CD8-positive, alpha-beta memory T cell (primary cell): ENCODE measurements around the gene ZBTB16. TPM values are rescaled to one million over a fixed set of nuclear protein-coding genes. Genes with fewer than 3 reads are reported as not detected.

ENCODE experiments used
- CTCF ChIA-PET: fragments of 350-600 bp; sonication (Branson Sonifier 250); formaldehyde crosslinking; loops from one replicate; lab custom pipeline; 2021; ENCODE audit warnings: antibody characterized with exemption; lab: Charles Lee
- POLR2A ChIA-PET: fragments of 350-600 bp; sonication (Branson Sonifier 250); formaldehyde crosslinking; loops from one replicate; lab custom pipeline; 2021; ENCODE audit warnings: antibody characterized with exemption; lab: Charles Lee
- DNase-seq, 5 donors: peaks; one replicate each; pipeline versions ENCODE4 v3.0.0 to v3.0.0-alpha.2; 2020 to 2022; ENCODE audit warnings: mixed read lengths in 1 of 5
- H3K27ac ChIP-seq: one replicate; pipeline ENCODE4 v1.7.0; 2013; ENCODE audit warnings: low read depth, mild to moderate bottlenecking, low read length, moderate library complexity
- H3K27me3 ChIP-seq: 2 replicates; pipeline ENCODE4 v1.7.0; 2013; ENCODE audit warnings: low read length, mild to moderate bottlenecking; ENCODE audit not compliant: insufficient read depth, poor library complexity, severe bottlenecking
- H3K36me3 ChIP-seq: 2 replicates; pipeline ENCODE4 v1.7.0; 2013; ENCODE audit warnings: mild to moderate bottlenecking, low read length, moderate library complexity; ENCODE audit not compliant: insufficient read depth
- H3K4me1 ChIP-seq: 2 replicates; pipeline ENCODE4 v1.7.0; 2013; ENCODE audit warnings: mild to moderate bottlenecking, low read length, moderate library complexity; ENCODE audit not compliant: insufficient read depth
- H3K4me3 ChIP-seq: 2 replicates; pipeline ENCODE4 v1.7.0; 2013; ENCODE audit warnings: mild to moderate bottlenecking, low read length
- H3K9me3 ChIP-seq: 2 replicates; pipeline ENCODE4 v1.7.0; 2013; ENCODE audit warnings: mild to moderate bottlenecking, low read length
- H3K27ac Mint-ChIP-seq, 8 donors: one replicate each; pipeline ENCODE4 v1.8.0; 2020 to 2021; ENCODE audit warnings: mixed read lengths in 8 of 8, mild to moderate bottlenecking in 6 of 8, inconsistent platforms in 3 of 8, moderate library complexity in 3 of 8
- H3K27me3 Mint-ChIP-seq, 2 donors: one replicate each; pipeline ENCODE4 v1.8.0; 2020 to 2021; ENCODE audit warnings: mixed read lengths in 2 of 2, mild to moderate bottlenecking in 1 of 2, moderate library complexity in 1 of 2
- H3K36me3 Mint-ChIP-seq, 3 donors: one replicate each; pipeline ENCODE4 v1.8.0; 2020 to 2021; ENCODE audit warnings: mixed read lengths in 3 of 3, inconsistent platforms in 1 of 3, mild to moderate bottlenecking in 1 of 3
- H3K4me1 Mint-ChIP-seq, 3 donors: one replicate each; pipeline ENCODE4 v1.8.0; 2020 to 2021; ENCODE audit warnings: mixed read lengths in 3 of 3, inconsistent platforms in 1 of 3, mild to moderate bottlenecking in 1 of 3
- H3K4me3 Mint-ChIP-seq, 7 donors: one replicate each; pipeline ENCODE4 v1.8.0; 2020 to 2021; ENCODE audit warnings: mixed read lengths in 7 of 7, mild to moderate bottlenecking in 6 of 7, moderate library complexity in 4 of 7, inconsistent platforms in 2 of 7
- H3K9me3 Mint-ChIP-seq, 5 donors: one replicate each; pipeline ENCODE4 v1.8.0; 2020 to 2022; ENCODE audit warnings: mixed read lengths in 5 of 5, mild to moderate bottlenecking in 3 of 5, moderate library complexity in 2 of 5, inconsistent platforms in 1 of 5
- polyA plus RNA-seq: library from polyadenylated mRNA; unstranded; fragments of 300-500 nt; fragmentation: Illumina TruSeq; gene quantifications from one replicate; pipeline ENCODE4 v1.2.3, GENCODE V29; 2021
- total RNA-seq, 2 experiments: library from RNA; stranded (reverse); gene quantifications; one replicate each; pipeline ENCODE4 v1.2.3, GENCODE V29; 2021

Gene ZBTB16
- total and polyA plus RNA-seq, 3 experiments from 2014 or later, result 2.1 to 71.9 (median 2.2) TPM

- Mint-ChIP-seq H3K27me3 (no peaks in the 10 kb centered on the region), H3K4me1 (peaks cover 77 to 82% (median 81%) of the 10 kb centered on the region in 3 donors), H3K9me3 (peaks cover 0 to 3% (median 0%) of the 10 kb centered on the region in 5 donors), H3K27ac (peak overlapping the region; percentile 3 to 97 (median 94)), H3K4me3 (peak overlapping the region in 6 of 7 donors; percentile 4 to 64 (median 44)), H3K36me3 (peaks cover 0 to 7% (median 1%) of the 10 kb centered on the region in 3 donors)
- Histone ChIP-seq H3K4me3 (no peak overlapping the region), H3K36me3 (no peaks in the 10 kb centered on the region), H3K4me1 (peaks cover 47% of the 10 kb centered on the region), H3K27ac (no peak overlapping the region), H3K27me3 (no peaks in the 10 kb centered on the region), H3K9me3 (no peaks in the 10 kb centered on the region)
- CTCF ChIA-PET, result interaction anchor here (0.9 to 3.9 kb wide), 3 partner anchors 9 to 150 kb away, joined by 3 to 42 read pairs (median 11); partner anchors contain the start of gene ZBTB16
- POLR2A ChIA-PET, result interaction anchor here (3.3 kb wide), 1 partner anchor 18 kb away, joined by 16 read pairs; no protein-coding TSS in a partner anchor
- DNase-seq, result peak in 3 of 5 donors; percentile 20 to 53 (median 44)
Observed at GRCh38 chr11:114185436-114185835, 125.9 kb downstream of the ZBTB16 start.

GRCh38 chr11:114187173-114187572 lies 127.7 kb downstream of the ZBTB16 start:
- DNase-seq, result no peak
- H3K27ac Mint-ChIP-seq, result peak overlapping the region; percentile 23 to 97 (median 92)

GRCh38 chr11:114188851-114189570 lies 129.5 kb downstream of the ZBTB16 start:
- Mint-ChIP-seq H3K27me3 (peaks cover 0 to 1% of the 10 kb centered on the region in 2 donors), H3K9me3 (peaks cover 0 to 9% (median 3%) of the 10 kb centered on the region in 5 donors), H3K27ac (peak overlapping the region in 7 of 8 donors; percentile 1 to 96 (median 82)), H3K36me3 (peaks cover 0 to 19% (median 3%) of the 10 kb centered on the region in 3 donors), H3K4me1 (peaks cover 58 to 61% (median 59%) of the 10 kb centered on the region in 3 donors), H3K4me3 (peak overlapping the region in 3 of 7 donors; percentile 3 to 21 (median 15))
- H3K4me3 ChIP-seq, result no peak overlapping the region
- peaks cover 12% of the 10 kb centered on the region for H3K4me1 ChIP-seq
- ChIA-PET CTCF (interaction anchor here (1.4 kb wide), 1 partner anchor 17 kb away, joined by 4 read pairs; no protein-coding TSS in a partner anchor), POLR2A (no interaction called here)
- H3K36me3 ChIP-seq, result no peaks in the 10 kb centered on the region
- no peaks in the 10 kb centered on the region for H3K27me3 ChIP-seq
- H3K27ac ChIP-seq, result no peak overlapping the region
- no peak for DNase-seq
- peaks cover 3% of the 10 kb centered on the region for H3K9me3 ChIP-seq

More at GRCh38 chr11:114187173-114187572, 127.7 kb downstream of the ZBTB16 start:
- no peak overlapping the region for H3K27ac ChIP-seq
- peak overlapping the region in 1 of 7 donors; percentile 51 for H3K4me3 Mint-ChIP-seq
- peaks cover 0 to 9% (median 3%) of the 10 kb centered on the region in 5 donors for H3K9me3 Mint-ChIP-seq
- peaks cover 0 to 1% of the 10 kb centered on the region in 2 donors for H3K27me3 Mint-ChIP-seq
- POLR2A ChIA-PET, result interaction anchor here (1.2 kb wide), 1 partner anchor 20 kb away, joined by 3 read pairs; no protein-coding TSS in a partner anchor
- no peaks in the 10 kb centered on the region for H3K27me3 ChIP-seq
- H3K36me3 ChIP-seq, result no peaks in the 10 kb centered on the region
- peaks cover 30% of the 10 kb centered on the region for H3K4me1 ChIP-seq
- H3K36me3 Mint-ChIP-seq, result peaks cover 0 to 19% (median 1%) of the 10 kb centered on the region in 3 donors
- H3K9me3 ChIP-seq, result peaks cover 3% of the 10 kb centered on the region
- H3K4me3 ChIP-seq, result no peak overlapping the region
- H3K4me1 Mint-ChIP-seq, result peaks cover 66 to 70% (median 68%) of the 10 kb centered on the region in 3 donors
- CTCF ChIA-PET, result interaction anchor here (1.0 to 1.8 kb wide), 4 partner anchors 9 to 74 kb away, joined by 3 to 5 read pairs (median 4); no protein-coding TSS in a partner anchor

- CTCF ChIA-PET, result interaction anchor here (2.5 to 5.1 kb wide), 2 partner anchors 18 to 71 kb away, joined by 8 to 26 read pairs; no protein-coding TSS in a partner anchor
- Mint-ChIP-seq H3K4me1 (peaks cover 54 to 60% (median 59%) of the 10 kb centered on the region in 3 donors), H3K9me3 (peaks cover 0 to 9% (median 3%) of the 10 kb centered on the region in 5 donors), H3K27me3 (peaks cover 0 to 1% of the 10 kb centered on the region in 2 donors), H3K27ac (peak overlapping the region in 1 of 8 donors; percentile 84), H3K4me3 (no peak overlapping the region), H3K36me3 (peaks cover 0 to 19% (median 2%) of the 10 kb centered on the region in 3 donors)
- Histone ChIP-seq H3K4me1 (peaks cover 14% of the 10 kb centered on the region), H3K36me3 (no peaks in the 10 kb centered on the region), H3K4me3 (no peak overlapping the region), H3K27ac (no peak overlapping the region), H3K27me3 (no peaks in the 10 kb centered on the region), H3K9me3 (peaks cover 3% of the 10 kb centered on the region)
- POLR2A ChIA-PET, result interaction anchor here (1.3 kb wide), 1 partner anchor 15 kb away, joined by 4 read pairs; no protein-coding TSS in a partner anchor
- no peak for DNase-seq
Observed at GRCh38 chr11:114190630-114191029, 131.1 kb downstream of the ZBTB16 start.

- peaks cover 14% of the 10 kb centered on the region for H3K4me1 ChIP-seq
- H3K36me3 Mint-ChIP-seq, result peaks cover 0 to 17% (median 2%) of the 10 kb centered on the region in 3 donors
- H3K27ac ChIP-seq, result no peak overlapping the region
- H3K4me3 ChIP-seq, result no peak overlapping the region
- peaks cover 3% of the 10 kb centered on the region for H3K9me3 ChIP-seq
- no peaks in the 10 kb centered on the region for H3K36me3 ChIP-seq
- H3K4me1 Mint-ChIP-seq, result peaks cover 42 to 54% (median 51%) of the 10 kb centered on the region in 3 donors
- peaks cover 0 to 1% of the 10 kb centered on the region in 2 donors for H3K27me3 Mint-ChIP-seq
- peaks cover 0 to 9% (median 3%) of the 10 kb centered on the region in 5 donors for H3K9me3 Mint-ChIP-seq
- no peaks in the 10 kb centered on the region for H3K27me3 ChIP-seq
- ChIA-PET POLR2A (interaction anchor here (1.0 to 2.6 kb wide), 2 partner anchors 9 to 131 kb away, joined by 3 to 11 read pairs; no protein-coding TSS in a partner anchor), CTCF (interaction anchor here (0.8 to 5.8 kb wide), 12 partner anchors 8 to 296 kb away, joined by 3 to 42 read pairs (median 8); partner anchors contain the start of gene ZBTB16)
- no peak for DNase-seq
- H3K27ac Mint-ChIP-seq, result peak overlapping the region in 3 of 8 donors; percentile 11 to 91 (median 20)
- no peak overlapping the region for H3K4me3 Mint-ChIP-seq
Observed at GRCh38 chr11:114191893-114192292, 132.4 kb downstream of the ZBTB16 start.

GRCh38 chr11:114192841-114193389 lies 133.4 kb downstream of the ZBTB16 start:
- H3K27me3 Mint-ChIP-seq, result peaks cover 0 to 1% of the 10 kb centered on the region in 2 donors

More at GRCh38 chr11:114192841-114193389, 133.4 kb downstream of the ZBTB16 start:
- Histone ChIP-seq H3K4me1 (peaks cover 14% of the 10 kb centered on the region), H3K27ac (no peak overlapping the region), H3K9me3 (peaks cover 3% of the 10 kb centered on the region), H3K4me3 (no peak overlapping the region), H3K36me3 (no peaks in the 10 kb centered on the region), H3K27me3 (no peaks in the 10 kb centered on the region)
- Mint-ChIP-seq H3K4me1 (peaks cover 34 to 49% (median 46%) of the 10 kb centered on the region in 3 donors), H3K4me3 (no peak overlapping the region), H3K36me3 (peaks cover 0 to 12% (median 2%) of the 10 kb centered on the region in 3 donors), H3K9me3 (peaks cover 0 to 9% (median 3%) of the 10 kb centered on the region in 5 donors), H3K27ac (peak overlapping the region in 5 of 8 donors; percentile 14 to 91 (median 84))
- POLR2A ChIA-PET, result interaction anchor here (1.2 to 2.6 kb wide), 2 partner anchors 10 to 134 kb away, joined by 4 to 11 read pairs; no protein-coding TSS in a partner anchor
- DNase-seq, result no peak
- CTCF ChIA-PET, result interaction anchor here (0.8 to 5.8 kb wide), 20 partner anchors 9 to 297 kb away, joined by 3 to 42 read pairs (median 4); partner anchors contain the start of gene ZBTB16
